ENCODE results near the gene AADACL2.

AADACL2 gene

GRCh38 chr3:151722856-151723255 lies 10.9 kb upstream of the AADACL2 start:
- no peaks in the 10 kb centered on the region for H3K27me3 ChIP-seq
- no peak for TF ChIP-seq Cebpa-rat (IDR thresholded peaks at IDR 0.05)
- H3K9me3 ChIP-seq = peaks cover 8% of the 10 kb centered on the region
- H3K4me2 ChIP-seq = no peak overlapping the region
- H3K27ac ChIP-seq = no peak overlapping the region
- no peaks in the 10 kb centered on the region for H4K20me1 ChIP-seq
- H3K4me3 ChIP-seq = no peak overlapping the region
- H3K4me1 ChIP-seq = no peaks in the 10 kb centered on the region
- no peak overlapping the region for H3K9ac ChIP-seq
- no peaks in the 10 kb centered on the region for H3K36me3 ChIP-seq

- H3K36me3 ChIP-seq = no peaks in the 10 kb centered on the region
- H4K20me1 ChIP-seq = no peaks in the 10 kb centered on the region
- no peak overlapping the region for H3K27ac ChIP-seq
- H3K9ac ChIP-seq = no peak overlapping the region
- TF ChIP-seq Cebpa-rat (IDR thresholded peaks at IDR 0.05) = no peak
- no peaks in the 10 kb centered on the region for H3K27me3 ChIP-seq
- H3K4me3 ChIP-seq = no peak overlapping the region
- peaks cover 8% of the 10 kb centered on the region for H3K9me3 ChIP-seq
- no peak overlapping the region for H3K4me2 ChIP-seq
- no peaks in the 10 kb centered on the region for H3K4me1 ChIP-seq
Measured at GRCh38 chr3:151724576-151725562, 8.9 kb upstream of the AADACL2 start.

DNA sequence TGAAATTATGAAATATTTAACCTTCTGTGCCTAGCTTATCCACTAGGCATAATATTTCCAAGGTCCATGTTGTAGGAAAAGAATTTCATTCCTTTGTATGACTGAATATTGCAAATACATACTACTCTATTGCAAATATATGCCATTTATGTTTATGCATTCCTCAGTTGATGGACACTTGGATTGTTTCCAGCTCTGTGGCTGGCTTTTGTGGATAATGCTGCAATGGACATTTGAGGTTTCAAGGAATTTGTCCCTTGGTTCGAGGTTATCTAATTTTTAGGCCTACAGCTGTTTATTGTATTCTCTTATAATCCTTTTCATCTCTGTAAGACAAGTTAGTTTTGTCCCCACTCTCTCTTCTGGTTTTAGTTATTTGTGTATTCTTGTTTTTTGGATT lies 7.7 kb upstream of the AADACL2 start:
- H4K20me1 ChIP-seq = no peaks in the 10 kb centered on the region

DNA sequence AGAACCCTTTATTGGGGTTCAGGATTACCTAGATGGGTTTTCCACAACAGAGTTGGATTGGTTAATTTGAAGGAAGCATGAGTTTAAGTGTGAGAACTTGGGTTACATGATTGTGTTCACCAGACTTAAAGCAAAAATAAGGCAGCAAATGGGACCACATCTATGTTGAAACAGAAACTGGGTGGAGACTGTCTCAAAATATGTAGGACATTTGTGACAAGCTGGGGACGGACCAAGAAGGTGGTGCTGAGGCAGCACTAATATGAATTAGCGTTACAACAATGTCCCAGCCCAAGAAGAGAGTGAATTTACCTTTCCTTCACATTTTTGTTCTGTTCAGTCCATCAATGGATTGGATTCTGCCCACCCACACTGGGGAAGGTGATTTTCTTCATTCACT lies 866 bp upstream of the AADACL2 start:
- no peak for TF ChIP-seq Cebpa-rat (IDR thresholded peaks at IDR 0.05)
- Histone ChIP-seq H3K4me1 (no peaks in the 10 kb centered on the region), H3K27ac (no peak overlapping the region), H4K20me1 (no peaks in the 10 kb centered on the region), H3K27me3 (no peaks in the 10 kb centered on the region), H3K9ac (no peak overlapping the region), H3K4me2 (no peak overlapping the region), H3K36me3 (no peaks in the 10 kb centered on the region), H3K4me3 (no peak overlapping the region), H3K9me3 (no peaks in the 10 kb centered on the region)

More for the DNA sequence above, 7.7 kb upstream of the AADACL2 start:
- H3K4me3 ChIP-seq = no peak overlapping the region
- H3K4me1 ChIP-seq = no peaks in the 10 kb centered on the region
- H3K27ac ChIP-seq = no peak overlapping the region
- peaks cover 8% of the 10 kb centered on the region for H3K9me3 ChIP-seq
- H3K36me3 ChIP-seq = no peaks in the 10 kb centered on the region
- no peak for TF ChIP-seq Cebpa-rat (IDR thresholded peaks at IDR 0.05)
- H3K9ac ChIP-seq = no peak overlapping the region
- no peak overlapping the region for H3K4me2 ChIP-seq
- no peaks in the 10 kb centered on the region for H3K27me3 ChIP-seq

DNA sequence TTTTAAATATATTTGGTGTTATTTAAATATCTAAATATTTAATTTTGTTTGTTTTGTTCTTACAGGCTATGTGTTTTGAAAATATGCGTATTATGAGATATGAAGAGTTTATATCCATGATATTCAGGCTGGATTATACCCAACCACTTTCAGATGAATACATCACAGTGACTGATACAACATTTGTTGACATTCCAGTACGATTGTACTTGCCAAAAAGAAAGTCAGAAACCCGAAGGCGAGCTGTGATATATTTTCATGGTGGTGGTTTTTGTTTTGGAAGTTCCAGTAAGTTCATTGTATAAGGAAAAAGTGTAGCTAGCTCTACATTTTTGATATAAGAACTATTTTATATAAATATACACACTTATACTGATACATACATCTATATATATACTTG lies 6.9 kb downstream of the AADACL2 start:
- H3K4me2 ChIP-seq = no peak overlapping the region
- no peaks in the 10 kb centered on the region for H3K27me3 ChIP-seq
- no peak overlapping the region for H3K4me3 ChIP-seq
- H3K36me3 ChIP-seq = no peaks in the 10 kb centered on the region
- no peak overlapping the region for H3K9ac ChIP-seq
- no peak for TF ChIP-seq Cebpa-rat (IDR thresholded peaks at IDR 0.05)
- H4K20me1 ChIP-seq = no peaks in the 10 kb centered on the region
- H3K4me1 ChIP-seq = peaks cover 16% of the 10 kb centered on the region
- H3K9me3 ChIP-seq = no peaks in the 10 kb centered on the region
- H3K27ac ChIP-seq = no peak overlapping the region

- Histone ChIP-seq H3K36me3 (no peaks in the 10 kb centered on the region), H3K4me2 (no peak overlapping the region), H3K9me3 (0 out of 2 replicates have a peak, but pooled peaks cover 4% of the 10 kb centered on the region), H3K27me3 (no peaks in the 10 kb centered on the region), H3K27ac (no peak overlapping the region), H3K4me3 (no peak overlapping the region), H4K20me1 (no peaks in the 10 kb centered on the region), H3K9ac (no peak overlapping the region), H3K4me1 (peaks cover 16% of the 10 kb centered on the region)
- no peak for TF ChIP-seq Cebpa-rat (IDR thresholded peaks at IDR 0.05)
Measured at GRCh38 chr3:151743855-151744254, 10.1 kb downstream of the AADACL2 start.

GRCh38 chr3:151750181-151750580 lies 16.5 kb downstream of the AADACL2 start:
- H3K4me3 ChIP-seq = no peak overlapping the region
- no peaks in the 10 kb centered on the region for H3K4me1 ChIP-seq
- no peak overlapping the region for H3K4me2 ChIP-seq
- no peak overlapping the region for H3K27ac ChIP-seq
- H3K36me3 ChIP-seq = no peaks in the 10 kb centered on the region
- H3K9me3 ChIP-seq = 0 out of 2 replicates have a peak, but pooled peaks cover 4% of the 10 kb centered on the region
- H4K20me1 ChIP-seq = no peaks in the 10 kb centered on the region
- no peak for TF ChIP-seq Cebpa-rat (IDR thresholded peaks at IDR 0.05)
- no peaks in the 10 kb centered on the region for H3K27me3 ChIP-seq
- H3K9ac ChIP-seq = no peak overlapping the region

DNA sequence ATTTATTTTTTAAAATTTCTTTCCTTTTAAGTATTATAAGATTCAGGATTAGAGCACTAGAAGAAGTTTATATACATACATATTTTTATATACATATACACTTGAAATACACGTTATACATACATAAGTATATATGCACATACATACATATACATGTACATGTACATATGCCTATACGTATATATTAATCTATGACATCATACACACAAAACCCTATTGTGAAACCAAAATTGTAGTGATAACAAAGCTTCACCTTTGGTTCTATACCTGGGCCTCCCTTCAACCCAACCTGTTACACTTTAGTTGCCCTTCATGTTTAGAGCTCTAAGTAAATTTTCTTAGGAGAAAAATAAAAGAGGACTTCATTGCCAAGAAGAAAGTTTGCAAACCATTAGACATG lies 17.0 kb downstream of the AADACL2 start:
- Histone ChIP-seq H3K36me3 (no peaks in the 10 kb centered on the region), H3K9me3 (0 out of 2 replicates have a peak, but pooled peaks cover 4% of the 10 kb centered on the region), H3K4me1 (no peaks in the 10 kb centered on the region), H3K4me3 (no peak overlapping the region), H3K9ac (no peak overlapping the region), H3K27ac (no peak overlapping the region), H3K4me2 (no peak overlapping the region), H3K27me3 (no peaks in the 10 kb centered on the region), H4K20me1 (no peaks in the 10 kb centered on the region)
- no peak for TF ChIP-seq Cebpa-rat (IDR thresholded peaks at IDR 0.05)

GRCh38 chr3:151751161-151751560 lies 17.4 kb downstream of the AADACL2 start:
- H3K36me3 ChIP-seq = no peaks in the 10 kb centered on the region
- H3K9me3 ChIP-seq = 0 out of 2 replicates have a peak, but pooled peaks cover 4% of the 10 kb centered on the region
- H3K9ac ChIP-seq = no peak overlapping the region
- no peak overlapping the region for H3K27ac ChIP-seq
- H3K27me3 ChIP-seq = no peaks in the 10 kb centered on the region
- no peak for TF ChIP-seq Cebpa-rat (IDR thresholded peaks at IDR 0.05)
- H3K4me3 ChIP-seq = no peak overlapping the region
- H3K4me2 ChIP-seq = no peak overlapping the region
- no peaks in the 10 kb centered on the region for H3K4me1 ChIP-seq
- no peaks in the 10 kb centered on the region for H4K20me1 ChIP-seq

- H3K4me1 ChIP-seq = no peaks in the 10 kb centered on the region
- TF ChIP-seq Cebpa-rat (IDR thresholded peaks at IDR 0.05) = no peak
- no peak overlapping the region for H3K27ac ChIP-seq
- H4K20me1 ChIP-seq = no peaks in the 10 kb centered on the region
- H3K4me3 ChIP-seq = no peak overlapping the region
- no peak overlapping the region for H3K9ac ChIP-seq
- H3K27me3 ChIP-seq = no peaks in the 10 kb centered on the region
- no peaks in the 10 kb centered on the region for H3K36me3 ChIP-seq
- H3K4me2 ChIP-seq = no peak overlapping the region
- no peaks in the 10 kb centered on the region for H3K9me3 ChIP-seq
Measured at GRCh38 chr3:151753846-151754245, 20.1 kb downstream of the AADACL2 start.

Data from BLaER1 (cell line).